IPS-11a (cell line): ENCODE data around the gene CACNA1C.

Source experiments
- H3K4me3 ChIP-seq: one replicate; pipeline ENCODE4 v1.5.1; 2013; ENCODE audit warnings: low read depth, low read length, control low read depth

CACNA1C gene

GRCh38 chr12:2227360-2227759 is 174.6 kb downstream of the CACNA1C start:
- no peak overlapping the region for H3K4me3 ChIP-seq

GRCh38 chr12:2228535-2228934 is 175.7 kb downstream of the CACNA1C start:
- H3K4me3 ChIP-seq = no peak overlapping the region

GRCh38 chr12:2229661-2230539 is 177.1 kb downstream of the CACNA1C start:
- no peak overlapping the region for H3K4me3 ChIP-seq

GRCh38 chr12:2231011-2231595 is 178.3 kb downstream of the CACNA1C start:
- H3K4me3 ChIP-seq = no peak overlapping the region

- H3K4me3 ChIP-seq = no peak overlapping the region
These were observed 179.2 kb downstream of the CACNA1C start for GRCh38 chr12:2231956-2232355.

GRCh38 chr12:2233034-2233433 is 180.2 kb downstream of the CACNA1C start:
- no peak overlapping the region for H3K4me3 ChIP-seq

- no peak overlapping the region for H3K4me3 ChIP-seq
These were observed 181.3 kb downstream of the CACNA1C start for GRCh38 chr12:2234091-2234490.

- no peak overlapping the region for H3K4me3 ChIP-seq
These were observed 182.0 kb downstream of the CACNA1C start for GRCh38 chr12:2234646-2235350.

GRCh38 chr12:2236506-2237294 is 183.9 kb downstream of the CACNA1C start:
- no peak overlapping the region for H3K4me3 ChIP-seq

- no peak overlapping the region for H3K4me3 ChIP-seq
These were observed 185.3 kb downstream of the CACNA1C start for GRCh38 chr12:2238111-2238510.

GRCh38 chr12:2239381-2239871 is 186.6 kb downstream of the CACNA1C start:
- no peak overlapping the region for H3K4me3 ChIP-seq

- no peak overlapping the region for H3K4me3 ChIP-seq
These were observed 187.6 kb downstream of the CACNA1C start for GRCh38 chr12:2240390-2240789.

- no peak overlapping the region for H3K4me3 ChIP-seq
These were observed 188.2 kb downstream of the CACNA1C start for GRCh38 chr12:2240984-2241383.

- H3K4me3 ChIP-seq = no peak overlapping the region
These were observed 189.4 kb downstream of the CACNA1C start for GRCh38 chr12:2242216-2242615.

GRCh38 chr12:2242816-2243215 is 190.0 kb downstream of the CACNA1C start:
- H3K4me3 ChIP-seq = no peak overlapping the region

GRCh38 chr12:2243275-2243674 is 190.5 kb downstream of the CACNA1C start:
- no peak overlapping the region for H3K4me3 ChIP-seq

- no peak overlapping the region for H3K4me3 ChIP-seq
These were observed 191.4 kb downstream of the CACNA1C start for GRCh38 chr12:2244013-2244861.

- H3K4me3 ChIP-seq = no peak overlapping the region
These were observed 193.6 kb downstream of the CACNA1C start for GRCh38 chr12:2246358-2246757.

GRCh38 chr12:2247120-2247519 is 194.3 kb downstream of the CACNA1C start:
- no peak overlapping the region for H3K4me3 ChIP-seq

GRCh38 chr12:2247596-2247995 is 194.8 kb downstream of the CACNA1C start:
- no peak overlapping the region for H3K4me3 ChIP-seq
